Retinal pigment epithelial cell (primary cell): ENCODE measurements around the gene CTXN3.

Source experiments
- DNase-seq: peaks from one replicate; pipeline ENCODE4 v3.0.0-alpha.2; 2010; ENCODE audit warnings: low read depth
- H3K4me3 ChIP-seq: 2 replicates; pipeline ENCODE4 v1.5.1; 2011; ENCODE audit warnings: mild to moderate bottlenecking, low read length, control low read depth, moderate library complexity
- TF ChIP-seq, protein P1 (sequence below): conservative IDR thresholded peaks from 2 replicates; pipeline ENCODE4 v1.5.1; 2011; ENCODE audit warnings: low read depth, low read length, control low read depth, inconsistent platforms

Gene CTXN3

DNA sequence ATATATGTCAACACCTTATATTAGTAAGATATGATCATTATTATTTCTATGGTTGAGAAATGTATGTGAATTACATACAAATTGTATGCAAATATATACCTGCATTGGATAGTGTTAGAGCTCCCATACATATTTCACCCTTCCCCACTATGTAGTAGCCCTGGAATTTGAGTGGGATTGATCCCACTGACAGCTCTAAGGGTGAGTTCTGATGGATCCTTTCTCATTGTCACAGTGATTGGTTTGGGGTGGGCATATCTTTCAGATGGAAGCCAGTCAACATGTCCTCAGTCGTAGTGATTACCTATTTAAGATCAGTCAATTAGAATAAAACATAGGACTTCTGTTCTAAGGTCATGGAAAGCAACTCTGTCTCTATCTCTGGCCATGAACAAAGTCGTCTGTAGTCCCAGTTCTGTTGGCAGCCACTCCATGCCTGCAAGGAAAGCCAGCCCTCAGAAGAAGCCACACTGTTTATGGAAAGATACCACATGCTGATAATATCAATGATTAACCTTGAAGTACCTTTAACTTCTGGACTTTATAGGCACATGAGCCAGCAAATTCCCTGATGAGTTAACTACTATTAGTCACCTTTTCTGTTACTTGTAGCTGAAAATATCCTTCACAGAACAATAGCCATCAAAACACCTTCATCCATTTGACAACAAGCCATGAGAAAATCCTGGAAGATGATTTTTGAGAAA, 49.2 kb downstream of the CTXN3 start:
- no peak for DNase-seq
- TF ChIP-seq, protein P1, sequence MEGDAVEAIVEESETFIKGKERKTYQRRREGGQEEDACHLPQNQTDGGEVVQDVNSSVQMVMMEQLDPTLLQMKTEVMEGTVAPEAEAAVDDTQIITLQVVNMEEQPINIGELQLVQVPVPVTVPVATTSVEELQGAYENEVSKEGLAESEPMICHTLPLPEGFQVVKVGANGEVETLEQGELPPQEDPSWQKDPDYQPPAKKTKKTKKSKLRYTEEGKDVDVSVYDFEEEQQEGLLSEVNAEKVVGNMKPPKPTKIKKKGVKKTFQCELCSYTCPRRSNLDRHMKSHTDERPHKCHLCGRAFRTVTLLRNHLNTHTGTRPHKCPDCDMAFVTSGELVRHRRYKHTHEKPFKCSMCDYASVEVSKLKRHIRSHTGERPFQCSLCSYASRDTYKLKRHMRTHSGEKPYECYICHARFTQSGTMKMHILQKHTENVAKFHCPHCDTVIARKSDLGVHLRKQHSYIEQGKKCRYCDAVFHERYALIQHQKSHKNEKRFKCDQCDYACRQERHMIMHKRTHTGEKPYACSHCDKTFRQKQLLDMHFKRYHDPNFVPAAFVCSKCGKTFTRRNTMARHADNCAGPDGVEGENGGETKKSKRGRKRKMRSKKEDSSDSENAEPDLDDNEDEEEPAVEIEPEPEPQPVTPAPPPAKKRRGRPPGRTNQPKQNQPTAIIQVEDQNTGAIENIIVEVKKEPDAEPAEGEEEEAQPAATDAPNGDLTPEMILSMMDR, result no peak

DNA sequence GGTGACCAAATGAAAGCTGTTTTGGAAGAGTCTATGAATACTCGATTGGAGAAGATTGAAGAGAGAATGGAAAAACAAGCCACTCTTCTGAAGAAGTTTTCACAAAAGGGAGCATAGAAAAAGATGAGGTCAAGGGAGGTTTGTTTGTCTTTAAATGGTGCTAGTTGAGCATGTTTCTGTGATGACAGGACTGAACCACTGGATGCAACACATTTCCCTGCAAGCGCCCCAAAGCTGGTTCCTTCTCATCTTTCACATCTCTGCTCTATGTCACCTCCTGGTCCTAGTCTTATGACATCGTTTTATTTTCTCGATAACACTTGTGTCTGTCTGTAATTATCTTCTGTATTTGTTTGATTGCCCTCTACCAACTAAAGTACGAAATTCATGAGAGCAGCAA, 50.5 kb downstream of the CTXN3 start:
- TF ChIP-seq, protein P1, result no peak
- no peak overlapping the region for H3K4me3 ChIP-seq
- DNase-seq, result no peak

More for the DNA sequence above, 49.2 kb downstream of the CTXN3 start:
- H3K4me3 ChIP-seq, result no peak overlapping the region

DNA sequence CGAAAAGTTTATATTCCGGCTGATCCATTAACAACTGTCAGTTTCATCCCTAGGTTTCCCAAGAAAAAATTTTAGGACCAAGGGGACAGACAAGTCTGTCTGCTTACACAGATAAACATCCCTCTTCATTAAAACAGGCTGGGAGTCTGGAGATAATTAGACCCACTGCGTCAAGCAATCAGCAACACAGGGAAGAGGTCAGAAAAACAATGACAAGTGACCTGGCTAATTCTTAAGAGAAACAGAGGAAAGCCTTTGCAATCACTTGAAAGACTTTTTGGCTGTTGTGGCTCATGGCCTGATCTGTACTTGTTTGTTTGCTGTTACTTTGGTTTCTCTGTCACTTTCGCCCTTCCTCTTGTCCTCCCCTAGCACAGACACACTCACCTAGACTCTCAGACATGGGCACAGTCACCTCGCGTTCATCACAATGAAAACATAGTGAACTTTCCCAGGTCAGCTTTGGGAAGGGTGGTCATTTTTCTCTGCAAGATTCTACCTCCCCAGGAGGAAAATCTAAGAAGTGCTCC, 51.4 kb downstream of the CTXN3 start:
- DNase-seq, result no peak
- TF ChIP-seq, protein P1, result no peak
- no peak overlapping the region for H3K4me3 ChIP-seq

DNA sequence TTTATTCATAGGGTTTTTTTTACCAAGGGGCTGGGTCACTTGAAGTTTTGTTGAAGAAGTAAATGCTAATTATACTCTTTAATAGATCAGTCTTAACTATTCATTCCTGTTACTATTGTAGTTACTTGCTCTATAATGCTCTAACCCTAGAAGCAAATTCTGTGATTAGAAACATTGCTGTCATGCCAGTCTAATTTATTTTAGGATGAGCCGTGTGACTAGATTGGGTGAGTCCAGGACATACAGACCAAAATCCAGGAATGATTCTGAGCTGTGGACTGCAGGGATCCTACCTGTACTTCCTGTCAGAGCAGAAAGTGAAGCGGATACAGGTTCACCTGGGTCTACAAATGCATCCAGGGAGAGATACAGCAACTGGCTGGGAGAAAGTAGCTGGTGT, 53.6 kb downstream of the CTXN3 start:
- TF ChIP-seq, protein P1, result no peak
- H3K4me3 ChIP-seq, result no peak overlapping the region
- no peak for DNase-seq

DNA sequence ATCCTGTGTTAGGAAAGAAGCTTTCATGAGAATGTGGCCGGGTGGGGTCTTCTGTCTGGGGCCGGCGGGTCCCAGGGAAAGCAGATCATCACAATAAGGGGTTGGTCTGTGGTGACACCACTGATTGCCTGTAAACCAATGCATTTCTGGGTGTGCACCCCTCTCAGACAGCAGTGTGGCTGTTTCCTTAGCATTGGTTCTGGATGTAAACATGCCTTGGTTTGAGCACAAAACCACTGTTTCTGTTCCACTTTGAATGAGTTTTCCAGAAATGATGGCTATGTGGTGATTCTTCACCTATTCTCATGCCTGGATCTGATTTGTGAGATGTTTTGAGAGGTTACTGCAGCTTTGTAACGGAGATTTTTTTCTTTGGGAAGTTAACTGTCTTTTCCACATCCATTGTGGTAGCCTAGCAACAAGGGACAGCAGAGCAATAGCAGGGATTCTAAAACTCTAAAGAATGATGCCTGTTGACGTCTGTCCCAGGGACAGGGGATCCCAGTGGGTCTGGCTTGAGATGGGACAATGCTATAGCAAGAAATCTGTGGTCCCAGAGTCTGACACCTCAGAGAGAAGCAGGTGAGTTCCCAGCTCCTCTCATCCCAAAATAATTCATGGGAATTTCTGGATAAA, 54.2 kb downstream of the CTXN3 start, which contains the start of gene CCDC192:
CCDC192 (plus strand) TSS at position 466 of the 636 bp plus-strand sequence; CDS start at position 521, 55 bp downstream.
- TF ChIP-seq, protein P1, result no peak
- DNase-seq, result no peak
- no peak within 1 kb of the TSS for H3K4me3 ChIP-seq

DNA sequence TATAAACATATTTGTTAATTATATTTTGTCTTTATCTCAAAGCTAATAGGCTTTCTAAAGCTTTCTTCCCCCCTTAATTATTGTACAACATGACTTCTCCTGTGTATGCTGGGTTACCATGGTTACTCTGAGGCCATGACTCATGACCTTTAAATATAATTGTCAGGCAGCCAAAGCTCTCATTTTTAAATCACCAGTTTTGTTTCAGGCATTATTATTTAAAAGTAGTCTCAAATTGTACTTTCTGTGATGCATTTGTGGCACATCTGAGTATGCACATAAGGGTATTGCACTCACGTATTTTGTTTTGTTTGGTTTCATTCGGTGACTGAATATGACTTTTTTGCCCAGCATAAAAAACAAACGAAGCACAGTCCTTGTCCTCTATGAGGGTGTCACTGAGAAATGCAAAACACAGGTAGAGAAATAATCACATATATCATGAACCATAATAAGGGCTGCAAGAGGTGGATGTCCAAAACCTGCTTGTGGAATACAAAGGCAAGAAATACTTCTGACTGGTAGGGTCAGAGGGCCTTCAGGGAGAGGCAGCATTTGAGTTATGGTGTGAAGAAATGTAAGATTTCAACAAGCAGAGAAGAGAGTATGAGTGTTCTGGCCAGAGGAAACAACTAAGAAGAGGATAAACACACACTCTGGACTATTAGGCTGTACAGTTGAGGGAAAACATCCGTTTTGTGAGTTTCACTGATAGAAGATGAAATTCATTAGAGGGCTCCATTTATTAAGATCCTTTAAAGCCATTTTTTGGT, 56.4 kb downstream of the CTXN3 start:
- H3K4me3 ChIP-seq, result no peak overlapping the region
- TF ChIP-seq, protein P1, result no peak
- peak; percentile 79 for DNase-seq
